PC-3 (cell line): ENCODE results near the gene RBM6. TPM values are rescaled to one million over a fixed set of nuclear protein-coding genes. Genes with fewer than 3 reads are reported as not detected.
A peak's percentile ranks its signal among the peaks of the same experiment; 100 is the strongest.

Source experiments
- ATAC-seq: fragments of 200-7000 bp; cut with Tn5 transposase; 2 replicates; pipeline ENCODE4 v1.9.1; 2020; ENCODE audit warnings: mild to moderate bottlenecking, moderate library complexity
- Bru-seq: library from RNA; stranded (reverse); fragments of 400-500 nt; gene quantifications from one replicate; lab custom pipeline; 2021; lab: Mats Ljungman, UMichigan
- BruChase-seq, 2 experiments: library from RNA; stranded (reverse); fragments of 400-500 nt; gene quantifications; one replicate each; lab custom pipeline; 2021; lab: Mats Ljungman, UMichigan
- BruUV-seq: library from RNA; stranded (reverse); fragments of 400-500 nt; replicated peaks from 2 replicates; lab custom pipeline; 2021; lab: Mats Ljungman, UMichigan
- CTCF ChIA-PET: fragments of 300-600 bp; sonication (Branson Sonifier 250); formaldehyde crosslinking; loops from one replicate; lab custom pipeline; 2022; ENCODE audit warnings: antibody characterized with exemption; lab: Charles Lee
- POLR2A ChIA-PET: fragments of 300-600 bp; sonication (Branson Sonifier 250); formaldehyde crosslinking; loops from one replicate; lab custom pipeline; 2022; ENCODE audit warnings: antibody characterized with exemption; ENCODE audit not compliant: unreplicated experiment; lab: Charles Lee
- DNase-seq: peaks from one replicate; pipeline ENCODE4 v3.0.0-alpha.2; 2015
- H2AFZ ChIP-seq: fragments of 300-600 bp; sonication (generic); 2 replicates; pipeline ENCODE4 v1.6.0; 2016; ENCODE audit warnings: antibody characterized with exemption, low read length
- H3F3A ChIP-seq: fragments of 300-600 bp; sonication (generic); one replicate; pipeline ENCODE4 v1.6.0; 2017; ENCODE audit warnings: antibody characterized with exemption, low read length, control low read depth, mild to moderate bottlenecking; ENCODE audit not compliant: unreplicated experiment
- H3K27ac ChIP-seq: fragments of 300-600 bp; sonication (generic); 2 replicates; pipeline ENCODE4 v1.5.1; 2016; ENCODE audit warnings: mild to moderate bottlenecking, low read length
- H3K27me3 ChIP-seq: fragments of 300-600 bp; sonication (generic); 2 replicates; pipeline ENCODE4 v1.6.1; 2016; ENCODE audit warnings: low read length, mixed read lengths
- H3K36me3 ChIP-seq: fragments of 300-600 bp; sonication (generic); 2 replicates; pipeline ENCODE4 v1.6.1; 2016; ENCODE audit warnings: low read depth, mixed run types, low read length, mixed read lengths
- H3K4me1 ChIP-seq: fragments of 300-600 bp; sonication (generic); 2 replicates; pipeline ENCODE4 v1.5.1; 2016; ENCODE audit warnings: low read length; ENCODE audit not compliant: insufficient read depth
- H3K4me2 ChIP-seq: fragments of 300-600 bp; sonication (generic); 2 replicates; pipeline ENCODE4 v1.6.0; 2016; ENCODE audit warnings: low read length
- H3K4me3 ChIP-seq: fragments of 300-600 bp; sonication (generic); 2 replicates; pipeline ENCODE4 v1.5.1; 2016; ENCODE audit warnings: mild to moderate bottlenecking, low read length, mixed read lengths
- H3K79me2 ChIP-seq: fragments of 300-600 bp; sonication (generic); 2 replicates; pipeline ENCODE4 v1.6.1; 2017; ENCODE audit warnings: low read length, mixed read lengths
- H3K9ac ChIP-seq: fragments of 300-600 bp; sonication (generic); 2 replicates; pipeline ENCODE4 v1.6.0; 2016; ENCODE audit warnings: mild to moderate bottlenecking, low read length
- H3K9me2 ChIP-seq: fragments of 300-600 bp; sonication (generic); replicated peaks from 2 replicates; pipeline ENCODE4 v1.6.1; 2016; ENCODE audit warnings: mixed run types, low read length, mixed read lengths
- H3K9me3 ChIP-seq: fragments of 300-600 bp; sonication (generic); 2 replicates; pipeline ENCODE4 v1.6.1; 2016; ENCODE audit warnings: low read length, mixed read lengths
- H4K20me1 ChIP-seq: fragments of 300-600 bp; sonication (generic); 2 replicates; pipeline ENCODE4 v1.6.1; 2016; ENCODE audit warnings: low read length, mixed read lengths
- EZH2 ChIP-seq: fragments of 300-600 bp; sonication (generic); IDR thresholded peaks from one replicate; pipeline ENCODE4 v1.6.1; 2017; ENCODE audit warnings: antibody characterized with exemption, mild to moderate bottlenecking, low read length; ENCODE audit not compliant: unreplicated experiment
- EZH2phosphoT487 ChIP-seq: fragments of 300-600 bp; sonication (generic); IDR thresholded peaks from 2 replicates; pipeline ENCODE4 v1.6.1; 2018; ENCODE audit warnings: mild to moderate bottlenecking, antibody characterized with exemption, low read length, borderline replicate concordance
- intact Hi-C: fragments of 100-400 bp; cut with micrococcal nuclease; formaldehyde crosslinking; loops from 2 replicates; pipeline ENCODE4 v1.9.0; 2023
- long read RNA-seq: library from polyadenylated mRNA; unstranded; transcript quantifications from one replicate; pipeline ENCODE4 v2.0.0, GENCODE V29; 2021; ENCODE audit not compliant: unreplicated experiment
- total RNA-seq: library from RNA; depleted of rRNA; stranded (reverse); fragments of >200 nt; gene quantifications from 2 replicates; pipeline ENCODE4 v1.2.3, GENCODE V29; 2014; rRNA removed
- TF ChIP-seq, protein P1 (sequence below): fragments of 300-600 bp; sonication (generic); conservative IDR thresholded peaks from 2 replicates; pipeline ENCODE4 v1.5.1; 2017; ENCODE audit warnings: antibody characterized with exemption, low read depth, mild to moderate bottlenecking, low read length

RBM6 gene, protein sequence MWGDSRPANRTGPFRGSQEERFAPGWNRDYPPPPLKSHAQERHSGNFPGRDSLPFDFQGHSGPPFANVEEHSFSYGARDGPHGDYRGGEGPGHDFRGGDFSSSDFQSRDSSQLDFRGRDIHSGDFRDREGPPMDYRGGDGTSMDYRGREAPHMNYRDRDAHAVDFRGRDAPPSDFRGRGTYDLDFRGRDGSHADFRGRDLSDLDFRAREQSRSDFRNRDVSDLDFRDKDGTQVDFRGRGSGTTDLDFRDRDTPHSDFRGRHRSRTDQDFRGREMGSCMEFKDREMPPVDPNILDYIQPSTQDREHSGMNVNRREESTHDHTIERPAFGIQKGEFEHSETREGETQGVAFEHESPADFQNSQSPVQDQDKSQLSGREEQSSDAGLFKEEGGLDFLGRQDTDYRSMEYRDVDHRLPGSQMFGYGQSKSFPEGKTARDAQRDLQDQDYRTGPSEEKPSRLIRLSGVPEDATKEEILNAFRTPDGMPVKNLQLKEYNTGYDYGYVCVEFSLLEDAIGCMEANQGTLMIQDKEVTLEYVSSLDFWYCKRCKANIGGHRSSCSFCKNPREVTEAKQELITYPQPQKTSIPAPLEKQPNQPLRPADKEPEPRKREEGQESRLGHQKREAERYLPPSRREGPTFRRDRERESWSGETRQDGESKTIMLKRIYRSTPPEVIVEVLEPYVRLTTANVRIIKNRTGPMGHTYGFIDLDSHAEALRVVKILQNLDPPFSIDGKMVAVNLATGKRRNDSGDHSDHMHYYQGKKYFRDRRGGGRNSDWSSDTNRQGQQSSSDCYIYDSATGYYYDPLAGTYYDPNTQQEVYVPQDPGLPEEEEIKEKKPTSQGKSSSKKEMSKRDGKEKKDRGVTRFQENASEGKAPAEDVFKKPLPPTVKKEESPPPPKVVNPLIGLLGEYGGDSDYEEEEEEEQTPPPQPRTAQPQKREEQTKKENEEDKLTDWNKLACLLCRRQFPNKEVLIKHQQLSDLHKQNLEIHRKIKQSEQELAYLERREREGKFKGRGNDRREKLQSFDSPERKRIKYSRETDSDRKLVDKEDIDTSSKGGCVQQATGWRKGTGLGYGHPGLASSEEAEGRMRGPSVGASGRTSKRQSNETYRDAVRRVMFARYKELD
- total RNA-seq: 64.6 and 73.5 TPM in 2 replicates
- Bru-seq, nascent RNA: percentile 91 among the genes with signal in this experiment
- percentile 92 among the genes with signal in this experiment for BruChase-seq, experiment 1, labeled RNA remaining after a 6-hour chase
- BruChase-seq, experiment 2, labeled RNA remaining after a 2-hour chase: percentile 91 among the genes with signal in this experiment
- long read RNA-seq, transcript RBM6-210 (17 exons, 2,260 nt): major isoform, 11 of 98 reads
- long read RNA-seq, transcript RBM6-201 (21 exons, 3,750 nt): minor isoform, 10 of 98 reads
- long read RNA-seq, partial matches to known transcripts: 31 of 98 reads
- long read RNA-seq, other reads (novel, unspliced or antisense): 43 of 98 reads

DNA sequence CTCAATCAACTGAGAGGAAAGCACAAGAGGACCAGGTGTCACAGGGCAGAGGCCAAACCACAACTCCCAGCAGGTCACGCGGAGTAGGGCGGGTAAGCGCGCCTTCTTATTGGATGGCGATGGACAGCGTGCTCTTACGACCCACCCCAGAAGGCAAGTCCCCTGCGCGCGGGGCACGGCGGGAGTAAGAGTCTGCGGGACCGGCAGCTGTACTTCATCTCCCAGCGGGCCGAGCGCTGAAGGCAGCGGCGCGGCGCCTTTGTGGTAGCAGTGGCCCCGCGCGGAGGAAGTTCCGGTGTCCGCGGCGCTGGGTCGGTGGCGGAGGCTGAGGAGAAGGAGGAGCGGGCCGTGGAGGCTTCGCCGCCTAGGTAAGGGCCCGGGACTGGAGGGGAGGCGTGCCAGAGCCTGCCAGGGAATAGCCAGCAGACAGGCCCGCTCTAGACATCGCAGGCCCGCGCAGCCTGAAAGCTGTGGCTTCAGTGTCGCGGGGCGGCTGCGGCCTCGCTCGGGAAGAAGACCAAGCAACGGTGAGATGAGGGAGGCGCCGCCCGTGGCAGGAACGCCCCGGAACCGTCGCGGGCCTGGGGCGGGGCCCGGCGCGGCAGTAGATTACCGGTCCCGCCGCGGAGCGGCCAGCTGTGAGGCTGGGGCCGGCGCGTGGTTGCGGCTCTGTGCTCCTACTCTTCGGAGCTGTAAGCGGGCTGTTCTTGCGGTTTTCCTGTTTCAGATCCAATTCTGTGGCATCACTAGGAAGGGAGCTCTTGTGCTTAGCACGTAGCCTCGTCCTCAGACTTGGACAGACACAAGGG, at the start of gene RBM6:
Gene RBM6, plus strand, starts transcription at position 293 of the 809 bp plus-strand sequence. CDS start 22,492 bp downstream, outside the sequence.
- BruUV-seq: no TSS peak
- Histone ChIP-seq H3K36me3 (0 out of 2 replicates have a peak, but pooled peaks cover 3% of the 10 kb centered on the region), H4K20me1 (peaks cover 18% of the 10 kb centered on the region), H3K9me3 (no peaks in the 10 kb centered on the region), H3K79me2 (peaks cover 47% of the 10 kb centered on the region), H3K4me2 (peak within 1 kb of the TSS; percentile 96), H3K9ac (peak within 1 kb of the TSS; percentile 84), H3K4me3 (peak within 1 kb of the TSS; percentile 91), H3F3A (no peaks in the 10 kb centered on the region), H3K27me3 (no peaks in the 10 kb centered on the region), H2AFZ (peak within 1 kb of the TSS; percentile 81), H3K9me2 (no peaks in the 10 kb centered on the region), H3K4me1 (peaks cover 4% of the 10 kb centered on the region), H3K27ac (peak within 1 kb of the TSS; percentile 82)
- TF ChIP-seq EZH2phosphoT487 (no peak), EZH2 (no peak)
- TF ChIP-seq, protein P1, sequence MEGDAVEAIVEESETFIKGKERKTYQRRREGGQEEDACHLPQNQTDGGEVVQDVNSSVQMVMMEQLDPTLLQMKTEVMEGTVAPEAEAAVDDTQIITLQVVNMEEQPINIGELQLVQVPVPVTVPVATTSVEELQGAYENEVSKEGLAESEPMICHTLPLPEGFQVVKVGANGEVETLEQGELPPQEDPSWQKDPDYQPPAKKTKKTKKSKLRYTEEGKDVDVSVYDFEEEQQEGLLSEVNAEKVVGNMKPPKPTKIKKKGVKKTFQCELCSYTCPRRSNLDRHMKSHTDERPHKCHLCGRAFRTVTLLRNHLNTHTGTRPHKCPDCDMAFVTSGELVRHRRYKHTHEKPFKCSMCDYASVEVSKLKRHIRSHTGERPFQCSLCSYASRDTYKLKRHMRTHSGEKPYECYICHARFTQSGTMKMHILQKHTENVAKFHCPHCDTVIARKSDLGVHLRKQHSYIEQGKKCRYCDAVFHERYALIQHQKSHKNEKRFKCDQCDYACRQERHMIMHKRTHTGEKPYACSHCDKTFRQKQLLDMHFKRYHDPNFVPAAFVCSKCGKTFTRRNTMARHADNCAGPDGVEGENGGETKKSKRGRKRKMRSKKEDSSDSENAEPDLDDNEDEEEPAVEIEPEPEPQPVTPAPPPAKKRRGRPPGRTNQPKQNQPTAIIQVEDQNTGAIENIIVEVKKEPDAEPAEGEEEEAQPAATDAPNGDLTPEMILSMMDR: no peak
- ATAC-seq (peak; percentile 98), DNase-seq (peak; percentile 96)
- CTCF ChIA-PET: interaction anchor here (0.6 to 1.0 kb wide), 3 partner anchors 10 to 293 kb away, joined by 3 to 20 read pairs (median 6); partner anchors contain the start of gene MON1A
- POLR2A ChIA-PET: interaction anchor here (1.0 to 1.6 kb wide), 3 partner anchors 9 to 34 kb away, joined by 3 to 9 read pairs (median 5); partner anchors contain the start of gene MON1A
- intact Hi-C loops: loop anchor here (1.0 kb wide), 1 partner anchor 11 kb away; the partner anchor contains the start of gene MON1A

DNA sequence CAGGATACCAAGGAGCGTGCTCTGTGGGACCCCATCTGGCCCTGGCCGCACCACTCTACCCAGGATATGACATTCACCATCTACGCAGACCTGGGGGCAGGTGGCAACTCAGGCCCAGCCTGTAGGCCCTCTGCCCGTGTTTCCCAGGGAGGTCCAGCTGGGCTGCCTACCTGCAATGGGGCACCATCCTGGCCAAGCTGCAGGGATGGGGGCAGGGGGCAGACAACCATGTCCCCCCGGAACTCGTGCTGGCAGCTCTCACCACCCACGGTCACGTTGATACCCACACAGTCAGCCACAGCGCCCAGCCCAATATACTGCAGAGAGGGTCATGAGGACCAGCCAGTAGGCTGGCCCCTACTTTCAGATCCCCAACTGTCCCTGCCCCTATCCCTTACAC, 44.2 kb upstream of the RBM6 start:
- H2AFZ ChIP-seq: no peak overlapping the region
- H3K9ac ChIP-seq: no peak overlapping the region
- H3K27ac ChIP-seq: no peak overlapping the region
- H3K27me3 ChIP-seq: no peaks in the 10 kb centered on the region
- no peaks in the 10 kb centered on the region for H3K9me3 ChIP-seq
- peaks cover 5% of the 10 kb centered on the region for H3F3A ChIP-seq
- H3K9me2 ChIP-seq: no peaks in the 10 kb centered on the region
- ATAC-seq (no peak), DNase-seq (no peak)
- H3K4me3 ChIP-seq: no peak overlapping the region
- POLR2A ChIA-PET: no interaction called here
- no TSS peak for BruUV-seq
- peaks cover 27% of the 10 kb centered on the region for H3K79me2 ChIP-seq
- H3K36me3 ChIP-seq: peaks cover 45% of the 10 kb centered on the region
- TF ChIP-seq, protein P1: no peak
- TF ChIP-seq EZH2: no peak
- TF ChIP-seq EZH2phosphoT487: no peak
- intact Hi-C loops: no loop called here
- no peak overlapping the region for H3K4me2 ChIP-seq
- H3K4me1 ChIP-seq: peaks cover 24% of the 10 kb centered on the region
- CTCF ChIA-PET: no interaction called here
- H4K20me1 ChIP-seq: no peaks in the 10 kb centered on the region
